GM23338 (cell line): ENCODE results near the gene PLBD2. TPM values are rescaled to one million over a fixed set of nuclear protein-coding genes. Genes with fewer than 3 reads are reported as not detected.
A peak's percentile ranks its signal among the peaks of the same experiment; 100 is the strongest.

ENCODE experiments used
- ATAC-seq: fragments of 200-7000 bp; cut with Tn5 transposase; 3 replicates; pipeline ENCODE4 v1.9.1; 2020
- DNase-seq: peaks from one replicate; pipeline ENCODE4 v3.0.0-alpha.2; 2015; ENCODE audit warnings: low spot score
- H2AFZ ChIP-seq: fragments of 200-600 bp; sonication (generic); 2 replicates; pipeline ENCODE4 v1.8.0; 2016; ENCODE audit warnings: antibody characterized with exemption, mild to moderate bottlenecking, moderate library complexity
- H3F3A ChIP-seq: fragments of 200-600 bp; sonication (generic); replicated peaks from 2 replicates; pipeline ENCODE4 v1.8.0; 2017; ENCODE audit warnings: antibody characterized with exemption, mixed run types, low read depth
- H3K27ac ChIP-seq: fragments of 200-600 bp; sonication (generic); 2 replicates; pipeline ENCODE4 v1.6.1; 2016; ENCODE audit warnings: low read depth
- H3K27me3 ChIP-seq: fragments of 200-600 bp; sonication (generic); 2 replicates; pipeline ENCODE4 v1.8.0; 2016; ENCODE audit warnings: mild to moderate bottlenecking, mixed run types, moderate library complexity; ENCODE audit not compliant: insufficient read depth
- H3K36me3 ChIP-seq: fragments of 200-600 bp; sonication (generic); 2 replicates; pipeline ENCODE4 v1.8.0; 2016; ENCODE audit warnings: mild to moderate bottlenecking; ENCODE audit not compliant: insufficient read depth
- H3K4me1 ChIP-seq: fragments of 200-600 bp; sonication (generic); 2 replicates; pipeline ENCODE4 v1.8.0; 2016; ENCODE audit warnings: mild to moderate bottlenecking, moderate library complexity; ENCODE audit not compliant: insufficient read depth
- H3K4me2 ChIP-seq: fragments of 200-600 bp; sonication (generic); 2 replicates; pipeline ENCODE4 v1.7.1; 2017; ENCODE audit warnings: mixed run types
- H3K4me3 ChIP-seq: fragments of 200-600 bp; sonication (generic); 2 replicates; pipeline ENCODE4 v1.6.1; 2016; ENCODE audit warnings: mixed run types
- H3K79me2 ChIP-seq: fragments of 200-600 bp; sonication (generic); replicated peaks from 2 replicates; pipeline ENCODE4 v1.8.0; 2017; ENCODE audit warnings: mild to moderate bottlenecking; ENCODE audit not compliant: insufficient read depth
- H3K9me2 ChIP-seq: fragments of 200-600 bp; sonication (generic); 2 replicates; pipeline ENCODE4 v1.8.0; 2017; ENCODE audit not compliant: insufficient read depth
- H4K20me1 ChIP-seq: fragments of 200-600 bp; sonication (generic); replicated peaks from 2 replicates; pipeline ENCODE4 v1.8.0; 2017; ENCODE audit warnings: mild to moderate bottlenecking; ENCODE audit not compliant: insufficient read depth
- H3K27ac Mint-ChIP-seq: 2 replicates; pipeline ENCODE4 v1.8.0; 2020; ENCODE audit warnings: inconsistent platforms, mild to moderate bottlenecking, moderate library complexity, mixed read lengths
- H3K27me3 Mint-ChIP-seq: 3 replicates; pipeline ENCODE4 v1.8.0; 2022; ENCODE audit warnings: low read depth, mild to moderate bottlenecking, moderate library complexity, mixed read lengths, inconsistent platforms; ENCODE audit not compliant: insufficient read depth, poor library complexity
- H3K36me3 Mint-ChIP-seq: 3 replicates; pipeline ENCODE4 v1.8.0; 2021; ENCODE audit warnings: low read depth, mild to moderate bottlenecking, inconsistent platforms, moderate library complexity, mixed read lengths
- H3K4me1 Mint-ChIP-seq: 3 replicates; pipeline ENCODE4 v1.8.0; 2020; ENCODE audit warnings: mild to moderate bottlenecking, inconsistent platforms, mixed read lengths
- H3K4me3 Mint-ChIP-seq: 3 replicates; pipeline ENCODE4 v1.8.0; 2021; ENCODE audit warnings: moderate library complexity, mild to moderate bottlenecking, inconsistent platforms, mixed read lengths
- H3K9me3 Mint-ChIP-seq: 3 replicates; pipeline ENCODE4 v1.8.0; 2020; ENCODE audit warnings: moderate library complexity, mild to moderate bottlenecking, inconsistent platforms, mixed read lengths
- CTCF ChIP-seq, 2 experiments: fragments of 200-600 bp in 1 of 2; sonication (generic) in 1 of 2; conservative IDR thresholded peaks; 2 replicates each; pipeline versions ENCODE4 v1.5.1 to v1.6.1; 2016 to 2017; ENCODE audit warnings: antibody characterized with exemption in 2 of 2, low read depth in 2 of 2, mild to moderate bottlenecking in 2 of 2, moderate library complexity in 1 of 2
- ETS1 ChIP-seq: IDR thresholded peaks from 2 replicates; pipeline ENCODE4 v1.6.1; 2016; ENCODE audit warnings: antibody characterized with exemption
- EZH2 ChIP-seq: fragments of 200-600 bp; sonication (generic); IDR thresholded peaks from one replicate; pipeline ENCODE4 v1.8.0; 2017; ENCODE audit warnings: antibody characterized with exemption, mild to moderate bottlenecking, low read depth; ENCODE audit not compliant: unreplicated experiment
- EZH2phosphoT487 ChIP-seq: fragments of 200-600 bp; sonication (generic); IDR thresholded peaks from one replicate; pipeline ENCODE4 v1.8.1; 2018; ENCODE audit warnings: antibody characterized with exemption; ENCODE audit not compliant: unreplicated experiment
- JUNB ChIP-seq: IDR thresholded peaks from one replicate; pipeline ENCODE4 v1.6.1; 2016; ENCODE audit warnings: antibody characterized with exemption; ENCODE audit not compliant: unreplicated experiment
- POLR2AphosphoS5 ChIP-seq: IDR thresholded peaks from 2 replicates; pipeline ENCODE4 v1.6.1; 2016; ENCODE audit warnings: antibody characterized with exemption, low read depth
- STAT1 ChIP-seq: IDR thresholded peaks from one replicate; pipeline ENCODE4 v1.6.1; 2016; ENCODE audit warnings: antibody characterized with exemption; ENCODE audit not compliant: unreplicated experiment
- ZNF331 ChIP-seq: fragments of 250-450 bp; sonication (Bioruptor Pico); IDR thresholded peaks from 2 replicates; pipeline ENCODE4 v1.5.0; 2020; ENCODE audit warnings: low read depth, mild to moderate bottlenecking, moderate library complexity
- long read RNA-seq: library from polyadenylated mRNA; unstranded; transcript quantifications from one replicate; pipeline ENCODE4 v2.0.0, GENCODE V29; 2020; ENCODE audit not compliant: unreplicated experiment
- polyA plus RNA-seq: library from polyadenylated mRNA; unstranded; fragments of >200 nt; fragmentation: Nextera tagmentation; extraction: Ambion mirVana; gene quantifications from 2 replicates; pipeline ENCODE4 v1.2.1, GENCODE V29; 2016
- total RNA-seq: library from RNA; depleted of rRNA; stranded (reverse); fragments of >200 nt; shearing (Covaris generic); gene quantifications from 2 replicates; pipeline ENCODE4 v1.2.3, GENCODE V29; 2014; rRNA removed
- TF ChIP-seq, protein P1 (sequence below): IDR thresholded peaks from one replicate; pipeline ENCODE4 v1.6.1; 2018; ENCODE audit warnings: antibody characterized with exemption; ENCODE audit not compliant: unreplicated experiment
- TF ChIP-seq, protein P2 (sequence below): fragments of 250-450 bp; sonication (Bioruptor Pico); IDR thresholded peaks from 2 replicates; pipeline ENCODE4 v1.5.0; 2020; ENCODE audit warnings: mild to moderate bottlenecking, moderate library complexity

Gene PLBD2, protein sequence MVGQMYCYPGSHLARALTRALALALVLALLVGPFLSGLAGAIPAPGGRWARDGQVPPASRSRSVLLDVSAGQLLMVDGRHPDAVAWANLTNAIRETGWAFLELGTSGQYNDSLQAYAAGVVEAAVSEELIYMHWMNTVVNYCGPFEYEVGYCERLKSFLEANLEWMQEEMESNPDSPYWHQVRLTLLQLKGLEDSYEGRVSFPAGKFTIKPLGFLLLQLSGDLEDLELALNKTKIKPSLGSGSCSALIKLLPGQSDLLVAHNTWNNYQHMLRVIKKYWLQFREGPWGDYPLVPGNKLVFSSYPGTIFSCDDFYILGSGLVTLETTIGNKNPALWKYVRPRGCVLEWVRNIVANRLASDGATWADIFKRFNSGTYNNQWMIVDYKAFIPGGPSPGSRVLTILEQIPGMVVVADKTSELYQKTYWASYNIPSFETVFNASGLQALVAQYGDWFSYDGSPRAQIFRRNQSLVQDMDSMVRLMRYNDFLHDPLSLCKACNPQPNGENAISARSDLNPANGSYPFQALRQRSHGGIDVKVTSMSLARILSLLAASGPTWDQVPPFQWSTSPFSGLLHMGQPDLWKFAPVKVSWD
- total RNA-seq (37.0 and 37.1 TPM in 2 replicates), polyA plus RNA-seq (10.2 and 10.4 TPM in 2 replicates)
- long read RNA-seq, full-length matches to known transcripts: 2 of 4 reads
- long read RNA-seq, partial matches to known transcripts: 1 of 4 reads
- long read RNA-seq, other reads (novel, unspliced or antisense): 1 of 4 reads

DNA sequence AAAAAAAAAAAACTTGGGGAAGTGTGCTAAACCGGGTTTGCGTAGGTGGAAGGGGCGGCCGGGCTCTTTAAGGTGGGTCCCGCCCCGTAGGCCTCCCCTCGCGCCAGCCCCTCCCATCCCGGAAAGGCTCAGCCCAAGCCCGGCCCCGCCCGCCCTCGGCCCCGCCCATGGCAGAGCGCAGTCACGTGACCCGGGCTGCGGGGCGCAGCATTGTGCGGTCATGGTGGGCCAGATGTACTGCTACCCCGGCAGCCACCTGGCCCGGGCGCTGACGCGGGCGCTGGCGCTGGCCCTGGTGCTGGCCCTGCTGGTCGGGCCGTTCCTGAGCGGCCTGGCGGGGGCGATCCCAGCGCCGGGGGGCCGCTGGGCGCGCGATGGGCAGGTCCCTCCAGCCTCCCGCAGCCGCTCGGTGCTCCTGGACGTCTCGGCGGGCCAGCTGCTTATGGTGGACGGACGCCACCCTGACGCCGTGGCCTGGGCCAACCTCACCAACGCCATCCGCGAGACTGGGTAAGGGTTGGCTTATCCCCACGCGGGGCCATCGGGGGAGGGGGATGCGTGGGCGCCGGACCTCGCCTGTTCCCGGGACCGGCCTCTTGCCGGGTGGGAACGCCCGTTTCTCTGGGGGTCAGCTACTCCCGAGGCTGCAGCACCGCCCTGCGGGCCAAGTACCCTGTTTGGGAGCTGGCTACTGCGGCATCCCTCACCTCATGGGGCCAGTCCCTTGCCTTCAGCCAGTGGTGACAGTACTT, at the start of gene PLBD2:
PLBD2 (plus strand) TSS at position 207 of the 752 bp plus-strand sequence; CDS start at position 221, 14 bp downstream.
- Histone ChIP-seq H4K20me1 (no peaks in the 10 kb centered on the region; the same call in 1 of the 2 replicates), H3K4me2 (peak within 1 kb of the TSS; percentile 93), H3F3A (no peaks in the 10 kb centered on the region), H3K27me3 (no peaks in the 10 kb centered on the region), H3K4me1 (peaks cover 9% of the 10 kb centered on the region), H3K9me2 (no peaks in the 10 kb centered on the region), H3K79me2 (peaks cover 4% of the 10 kb centered on the region), H3K27ac (no peak within 1 kb of the TSS), H2AFZ (peak within 1 kb of the TSS; percentile 92), H3K4me3 (peak within 1 kb of the TSS; percentile 89), H3K36me3 (no peaks in the 10 kb centered on the region)
- ATAC-seq: peak; percentile 97
- Mint-ChIP-seq H3K4me3 (peak within 1 kb of the TSS; percentile 82), H3K36me3 (peaks cover 3% of the 10 kb centered on the region; the same call in 1 of the 3 replicates), H3K27ac (peak within 1 kb of the TSS; percentile 89; the same call in 1 of the 2 replicates), H3K4me1 (peaks cover 17% of the 10 kb centered on the region), H3K9me3 (no peaks in the 10 kb centered on the region), H3K27me3 (peaks cover 9% of the 10 kb centered on the region)
- DNase-seq: peak; percentile 97
- TF ChIP-seq CTCF (conservative IDR thresholded peaks at IDR 0.05; ENCODE audit: low read depth in 2 of 2) (peak in 1 of 2 experiments; percentile 29; a peak in 2 of 4 replicates), ZNF331 (CRISPR knock-in tag) (no peak), JUNB (no peak), POLR2AphosphoS5 (peak; percentile 71), ETS1 (no peak), EZH2 (no peak), EZH2phosphoT487 (no peak), STAT1 (no peak)
- TF ChIP-seq, protein P1, sequence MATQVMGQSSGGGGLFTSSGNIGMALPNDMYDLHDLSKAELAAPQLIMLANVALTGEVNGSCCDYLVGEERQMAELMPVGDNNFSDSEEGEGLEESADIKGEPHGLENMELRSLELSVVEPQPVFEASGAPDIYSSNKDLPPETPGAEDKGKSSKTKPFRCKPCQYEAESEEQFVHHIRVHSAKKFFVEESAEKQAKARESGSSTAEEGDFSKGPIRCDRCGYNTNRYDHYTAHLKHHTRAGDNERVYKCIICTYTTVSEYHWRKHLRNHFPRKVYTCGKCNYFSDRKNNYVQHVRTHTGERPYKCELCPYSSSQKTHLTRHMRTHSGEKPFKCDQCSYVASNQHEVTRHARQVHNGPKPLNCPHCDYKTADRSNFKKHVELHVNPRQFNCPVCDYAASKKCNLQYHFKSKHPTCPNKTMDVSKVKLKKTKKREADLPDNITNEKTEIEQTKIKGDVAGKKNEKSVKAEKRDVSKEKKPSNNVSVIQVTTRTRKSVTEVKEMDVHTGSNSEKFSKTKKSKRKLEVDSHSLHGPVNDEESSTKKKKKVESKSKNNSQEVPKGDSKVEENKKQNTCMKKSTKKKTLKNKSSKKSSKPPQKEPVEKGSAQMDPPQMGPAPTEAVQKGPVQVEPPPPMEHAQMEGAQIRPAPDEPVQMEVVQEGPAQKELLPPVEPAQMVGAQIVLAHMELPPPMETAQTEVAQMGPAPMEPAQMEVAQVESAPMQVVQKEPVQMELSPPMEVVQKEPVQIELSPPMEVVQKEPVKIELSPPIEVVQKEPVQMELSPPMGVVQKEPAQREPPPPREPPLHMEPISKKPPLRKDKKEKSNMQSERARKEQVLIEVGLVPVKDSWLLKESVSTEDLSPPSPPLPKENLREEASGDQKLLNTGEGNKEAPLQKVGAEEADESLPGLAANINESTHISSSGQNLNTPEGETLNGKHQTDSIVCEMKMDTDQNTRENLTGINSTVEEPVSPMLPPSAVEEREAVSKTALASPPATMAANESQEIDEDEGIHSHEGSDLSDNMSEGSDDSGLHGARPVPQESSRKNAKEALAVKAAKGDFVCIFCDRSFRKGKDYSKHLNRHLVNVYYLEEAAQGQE: peak; percentile 74
- TF ChIP-seq, protein P2, sequence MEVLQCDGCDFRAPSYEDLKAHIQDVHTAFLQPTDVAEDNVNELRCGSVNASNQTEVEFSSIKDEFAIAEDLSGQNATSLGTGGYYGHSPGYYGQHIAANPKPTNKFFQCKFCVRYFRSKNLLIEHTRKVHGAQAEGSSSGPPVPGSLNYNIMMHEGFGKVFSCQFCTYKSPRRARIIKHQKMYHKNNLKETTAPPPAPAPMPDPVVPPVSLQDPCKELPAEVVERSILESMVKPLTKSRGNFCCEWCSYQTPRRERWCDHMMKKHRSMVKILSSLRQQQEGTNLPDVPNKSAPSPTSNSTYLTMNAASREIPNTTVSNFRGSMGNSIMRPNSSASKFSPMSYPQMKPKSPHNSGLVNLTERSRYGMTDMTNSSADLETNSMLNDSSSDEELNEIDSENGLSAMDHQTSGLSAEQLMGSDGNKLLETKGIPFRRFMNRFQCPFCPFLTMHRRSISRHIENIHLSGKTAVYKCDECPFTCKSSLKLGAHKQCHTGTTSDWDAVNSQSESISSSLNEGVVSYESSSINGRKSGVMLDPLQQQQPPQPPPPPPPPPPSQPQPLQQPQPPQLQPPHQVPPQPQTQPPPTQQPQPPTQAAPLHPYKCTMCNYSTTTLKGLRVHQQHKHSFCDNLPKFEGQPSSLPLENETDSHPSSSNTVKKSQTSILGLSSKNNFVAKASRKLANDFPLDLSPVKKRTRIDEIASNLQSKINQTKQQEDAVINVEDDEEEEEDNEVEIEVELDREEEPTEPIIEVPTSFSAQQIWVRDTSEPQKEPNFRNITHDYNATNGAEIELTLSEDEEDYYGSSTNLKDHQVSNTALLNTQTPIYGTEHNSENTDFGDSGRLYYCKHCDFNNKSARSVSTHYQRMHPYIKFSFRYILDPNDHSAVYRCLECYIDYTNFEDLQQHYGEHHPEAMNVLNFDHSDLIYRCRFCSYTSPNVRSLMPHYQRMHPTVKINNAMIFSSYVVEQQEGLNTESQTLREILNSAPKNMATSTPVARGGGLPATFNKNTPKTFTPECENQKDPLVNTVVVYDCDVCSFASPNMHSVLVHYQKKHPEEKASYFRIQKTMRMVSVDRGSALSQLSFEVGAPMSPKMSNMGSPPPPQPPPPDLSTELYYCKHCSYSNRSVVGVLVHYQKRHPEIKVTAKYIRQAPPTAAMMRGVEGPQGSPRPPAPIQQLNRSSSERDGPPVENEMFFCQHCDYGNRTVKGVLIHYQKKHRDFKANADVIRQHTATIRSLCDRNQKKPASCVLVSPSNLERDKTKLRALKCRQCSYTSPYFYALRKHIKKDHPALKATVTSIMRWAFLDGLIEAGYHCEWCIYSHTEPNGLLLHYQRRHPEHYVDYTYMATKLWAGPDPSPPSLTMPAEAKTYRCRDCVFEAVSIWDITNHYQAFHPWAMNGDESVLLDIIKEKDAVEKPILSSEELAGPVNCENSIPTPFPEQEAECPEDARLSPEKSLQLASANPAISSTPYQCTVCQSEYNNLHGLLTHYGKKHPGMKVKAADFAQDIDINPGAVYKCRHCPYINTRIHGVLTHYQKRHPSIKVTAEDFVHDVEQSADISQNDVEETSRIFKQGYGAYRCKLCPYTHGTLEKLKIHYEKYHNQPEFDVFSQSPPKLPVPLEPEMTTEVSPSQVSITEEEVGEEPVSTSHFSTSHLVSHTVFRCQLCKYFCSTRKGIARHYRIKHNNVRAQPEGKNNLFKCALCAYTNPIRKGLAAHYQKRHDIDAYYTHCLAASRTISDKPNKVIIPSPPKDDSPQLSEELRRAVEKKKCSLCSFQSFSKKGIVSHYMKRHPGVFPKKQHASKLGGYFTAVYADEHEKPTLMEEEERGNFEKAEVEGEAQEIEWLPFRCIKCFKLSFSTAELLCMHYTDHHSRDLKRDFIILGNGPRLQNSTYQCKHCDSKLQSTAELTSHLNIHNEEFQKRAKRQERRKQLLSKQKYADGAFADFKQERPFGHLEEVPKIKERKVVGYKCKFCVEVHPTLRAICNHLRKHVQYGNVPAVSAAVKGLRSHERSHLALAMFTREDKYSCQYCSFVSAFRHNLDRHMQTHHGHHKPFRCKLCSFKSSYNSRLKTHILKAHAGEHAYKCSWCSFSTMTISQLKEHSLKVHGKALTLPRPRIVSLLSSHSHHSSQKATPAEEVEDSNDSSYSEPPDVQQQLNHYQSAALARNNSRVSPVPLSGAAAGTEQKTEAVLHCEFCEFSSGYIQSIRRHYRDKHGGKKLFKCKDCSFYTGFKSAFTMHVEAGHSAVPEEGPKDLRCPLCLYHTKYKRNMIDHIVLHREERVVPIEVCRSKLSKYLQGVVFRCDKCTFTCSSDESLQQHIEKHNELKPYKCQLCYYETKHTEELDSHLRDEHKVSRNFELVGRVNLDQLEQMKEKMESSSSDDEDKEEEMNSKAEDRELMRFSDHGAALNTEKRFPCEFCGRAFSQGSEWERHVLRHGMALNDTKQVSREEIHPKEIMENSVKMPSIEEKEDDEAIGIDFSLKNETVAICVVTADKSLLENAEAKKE (CRISPR knock-in tag): no peak
